Fibroblast of lung (primary cell): ENCODE measurements around the gene SMARCAL1.

Source experiments
- CTCF ChIP-seq, 2 donors: IDR thresholded peaks in 1 of 2; conservative IDR thresholded peaks in 1 of 2; 1 replicate in 1 of 2; 2 replicates in 1 of 2; pipeline ENCODE4 v1.5.1; 2011 to 2012; ENCODE audit warnings: low read length in 2 of 2, control low read depth in 1 of 2, inconsistent platforms in 1 of 2, low read depth in 1 of 2, mild to moderate bottlenecking in 1 of 2
- EZH2 ChIP-seq: IDR thresholded peaks from 2 replicates; pipeline ENCODE4 v1.5.1; 2012; ENCODE audit warnings: low read length, control low read depth, mild to moderate bottlenecking; ENCODE audit errors: missing control alignments

GRCh38 chr2:216498070-216498378 is 85.7 kb downstream of the SMARCAL1 start:
- no peak for TF ChIP-seq CTCF (conservative IDR thresholded peaks at IDR 0.05 in 1 of 2, IDR thresholded peaks at IDR 0.05 in 1 of 2; ENCODE audit: low read depth in 1 of 2, low read length in 2 of 2)
- no peak for TF ChIP-seq EZH2
